A549 treated with DMSO at 1 μM for 4 hours (cell line): ENCODE data around the gene RPS19. TPM values are rescaled to one million over a fixed set of nuclear protein-coding genes. Genes with fewer than 3 reads are reported as not detected.

Experiments
- total RNA-seq: library from RNA; stranded (reverse); fragments of 200-300 nt; extraction: Qiagen RNA extraction; gene quantifications from 5 replicates; pipeline ENCODE4 v1.2.3, GENCODE V29; 2022; ENCODE audit warnings: low read depth

RPS19 gene
- total RNA-seq: 8,700 to 10,627 TPM (median 8,984 TPM) in 5 replicates

GRCh38 chr19:41859618-41860418 is at the start of gene RPS19:
Gene RPS19 (plus strand): TSS chr19:41860255. CDS start chr19:41860775, 520 bp downstream.

DNA sequence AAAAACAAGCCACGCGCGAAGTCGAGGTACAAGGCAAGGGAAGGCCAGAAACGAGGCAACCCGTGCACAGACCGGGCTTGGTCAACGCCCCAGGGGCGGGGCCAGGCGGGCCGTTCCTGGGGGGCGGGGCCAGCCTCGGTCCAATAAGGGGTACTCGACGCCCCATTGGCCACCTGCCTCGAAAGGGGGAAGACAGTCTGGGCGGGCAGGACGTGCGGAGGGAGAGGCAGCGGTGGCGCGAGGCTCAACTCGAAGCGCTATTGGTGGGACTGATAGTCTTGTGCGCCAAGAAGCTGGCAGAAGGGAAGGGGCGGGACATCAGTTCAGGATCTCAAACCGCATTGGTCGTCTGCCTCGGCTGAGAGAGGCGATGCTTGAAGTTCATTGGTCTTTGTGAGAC is 15.5 kb upstream of the RPS19 start, which contains the start of gene LYPD4:
TSS of gene LYPD4 (minus strand) at position 83 of the 400 bp plus-strand sequence. CDS start 5,398 bp downstream, outside the sequence.

GRCh38 chr19:41845001-41845050 is 15.2 kb upstream of the RPS19 start, which contains the start of gene DMRTC2:
Gene DMRTC2 (plus strand): TSS chr19:41845042. CDS start chr19:41847429, 2,387 bp downstream.

DNA sequence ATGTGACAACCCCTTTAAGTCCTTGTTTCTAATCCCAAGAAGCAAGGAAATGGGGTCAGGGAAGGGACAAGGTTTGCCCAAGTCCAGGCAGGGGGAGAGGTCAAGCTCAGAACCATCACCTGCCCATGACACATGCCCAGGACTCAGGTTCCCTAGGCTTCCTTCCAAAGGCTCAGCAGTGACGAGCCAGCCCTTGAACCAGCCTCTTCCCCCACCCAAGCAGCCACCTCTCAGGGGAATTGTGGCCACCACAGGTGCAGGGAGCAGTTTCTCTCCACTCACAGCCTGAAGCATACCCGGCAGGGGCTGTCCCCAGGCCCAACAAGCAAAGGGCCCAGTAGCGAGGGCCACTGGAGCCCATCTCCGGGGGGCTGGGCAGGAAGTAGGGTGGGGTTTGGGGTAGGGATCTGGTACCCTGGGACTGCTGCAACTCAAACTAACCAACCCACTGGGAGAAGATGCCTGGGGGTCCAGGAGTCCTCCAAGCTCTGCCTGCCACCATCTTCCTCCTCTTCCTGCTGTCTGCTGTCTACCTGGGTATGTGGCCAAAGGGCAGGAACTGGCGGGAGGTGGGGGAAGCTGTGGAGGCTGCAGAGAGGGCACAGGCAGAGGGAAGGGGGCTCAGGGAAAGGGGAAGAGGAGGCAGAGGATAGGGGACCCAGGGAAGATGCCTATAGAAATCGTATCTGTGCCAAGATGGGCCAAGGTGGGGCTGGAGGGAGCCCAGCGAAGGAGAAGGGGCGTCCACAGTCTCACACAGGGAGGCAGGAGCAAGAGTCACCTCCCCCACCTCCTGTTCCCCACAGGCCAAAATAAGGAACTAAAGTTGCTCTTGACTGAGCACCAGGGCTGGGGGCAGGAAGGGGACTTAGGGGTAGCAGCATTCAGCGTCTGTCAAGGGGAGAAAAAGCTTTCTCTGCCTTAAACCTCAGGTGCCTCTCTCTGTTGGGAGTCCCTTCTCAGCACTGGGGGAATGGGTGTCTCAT is 17.1 kb downstream of the RPS19 start, which contains the start of gene CD79A:
TSS of gene CD79A (plus strand) at position 433 of the 986 bp plus-strand sequence. CDS start at position 459, 26 bp downstream.

DNA sequence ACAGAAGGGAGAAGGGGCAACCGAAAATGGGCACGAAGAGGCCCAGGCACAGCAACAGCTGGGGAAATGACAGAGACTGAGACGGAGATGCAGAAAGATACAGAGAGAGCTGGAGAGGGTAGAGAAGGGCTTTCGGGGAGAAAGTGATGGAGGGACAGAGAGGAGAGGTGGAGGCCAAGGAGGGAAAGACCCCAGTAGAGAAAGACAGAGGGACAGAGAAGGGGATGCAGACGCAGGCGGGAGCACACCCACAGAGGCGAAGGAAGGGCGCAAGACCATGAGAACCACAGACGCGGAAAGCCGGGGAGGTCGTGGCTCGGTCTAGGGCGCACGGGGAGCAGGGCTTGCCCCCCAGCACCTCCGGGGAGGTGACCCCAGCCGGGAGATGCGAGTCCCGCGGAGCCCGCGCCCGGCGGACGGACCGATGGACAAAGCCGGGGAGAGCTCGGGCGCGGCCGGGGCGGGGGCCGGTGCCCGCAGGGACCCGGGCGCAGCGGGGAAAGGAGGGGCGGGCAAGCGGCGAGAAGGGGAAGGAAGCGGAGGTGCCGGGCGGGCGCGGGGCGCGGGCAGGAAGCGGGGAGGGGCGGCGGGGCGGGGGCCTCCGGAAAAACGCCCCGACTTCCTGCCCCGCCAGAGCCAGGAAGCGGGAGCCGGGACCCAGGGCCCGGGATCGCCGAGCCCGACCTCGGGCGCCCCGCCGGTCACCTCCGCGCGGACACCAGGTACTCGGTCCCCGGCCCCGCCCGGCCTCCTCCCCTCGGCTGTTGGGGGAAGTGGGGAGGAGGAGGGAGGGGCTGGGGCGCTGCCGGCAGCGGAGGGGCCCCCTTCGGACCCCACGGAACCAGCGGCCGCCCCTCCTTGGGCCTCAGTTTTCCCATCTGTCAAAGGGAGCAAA is 22.8 kb downstream of the RPS19 start, which contains the start of gene ARHGEF1:
TSS of gene ARHGEF1 (plus strand) at position 617 of the 895 bp plus-strand sequence. CDS start 4,899 bp downstream, outside the sequence.

Other genes with a start within 250 kb of the RPS19 start
- gene CEACAM4, start 233.2 kb upstream of the RPS19 start, total RNA-seq: not detected in 5 replicates
- gene CEACAM7, start 172.0 kb upstream of the RPS19 start, total RNA-seq: 0.05 to 0.08 TPM in 2 of 5 replicates, not detected in the others
- gene CEACAM5, start 151.6 kb upstream of the RPS19 start, total RNA-seq: 1.8 to 2.6 TPM (median 2.4 TPM) in 5 replicates
- 20.9 to 30.9 TPM (median 27.0 TPM) in 5 replicates for gene CEACAM6, start 104.7 kb upstream of the RPS19 start, total RNA-seq
- gene CEACAM3, start 63.7 kb upstream of the RPS19 start, total RNA-seq: not detected in 5 replicates
- gene LYPD4, start 15.6 kb upstream of the RPS19 start, total RNA-seq: not detected in 5 replicates
- not detected in 5 replicates for gene DMRTC2, start 15.2 kb upstream of the RPS19 start, total RNA-seq
- gene CD79A, start 17.0 kb downstream of the RPS19 start, total RNA-seq: 1.1 to 1.2 TPM (median 1.1 TPM) in 5 replicates
- 78.2 to 125 TPM (median 109 TPM) in 5 replicates for gene ARHGEF1, start 22.9 kb downstream of the RPS19 start, total RNA-seq
- 0.20 to 0.45 TPM (median 0.28 TPM) in 5 replicates for gene ERFL, start 68.2 kb downstream of the RPS19 start, total RNA-seq
- gene RABAC1, start 99.1 kb downstream of the RPS19 start, total RNA-seq: 198 to 238 TPM (median 225 TPM) in 5 replicates
- 4.1 to 5.7 TPM (median 4.9 TPM) in 5 replicates for gene ATP1A3, start 134.0 kb downstream of the RPS19 start, total RNA-seq
- gene GRIK5, start 210.0 kb downstream of the RPS19 start, total RNA-seq: 0.41 to 0.65 TPM (median 0.54 TPM) in 5 replicates
- gene ZNF574, start 215.9 kb downstream of the RPS19 start, total RNA-seq: 33.0 to 41.5 TPM (median 35.7 TPM) in 5 replicates